GM13976 (cell line): ENCODE measurements around the gene FAM222B.
A peak's percentile ranks its signal among the peaks of the same experiment; 100 is the strongest.
"Not testable (repeated sequence)": the region's sequence is repeated elsewhere in the genome, so short reads cannot be mapped to it uniquely, and the experiment has no call there.

Source experiments
- DNase-seq: peaks from one replicate; pipeline ENCODE4 v3.0.0; 2012; ENCODE audit warnings: low spot score
- CTCF ChIP-seq: IDR thresholded peaks from 2 replicates; pipeline ENCODE4 v1.5.1; 2012; ENCODE audit warnings: borderline replicate concordance, mild to moderate bottlenecking; ENCODE audit not compliant: insufficient read depth; ENCODE audit errors: extremely low read depth, missing control alignments, control extremely low read depth
- in situ Hi-C: fragments of 300-500 bp; cut with MboI; formaldehyde crosslinking; loops from one replicate; pipeline ENCODE4 v1.12.0; 2022; ENCODE audit warnings: low sequenced_read_pairs, mixed read lengths, inconsistent platforms; ENCODE audit not compliant: unreplicated experiment

FAM222B gene

DNA sequence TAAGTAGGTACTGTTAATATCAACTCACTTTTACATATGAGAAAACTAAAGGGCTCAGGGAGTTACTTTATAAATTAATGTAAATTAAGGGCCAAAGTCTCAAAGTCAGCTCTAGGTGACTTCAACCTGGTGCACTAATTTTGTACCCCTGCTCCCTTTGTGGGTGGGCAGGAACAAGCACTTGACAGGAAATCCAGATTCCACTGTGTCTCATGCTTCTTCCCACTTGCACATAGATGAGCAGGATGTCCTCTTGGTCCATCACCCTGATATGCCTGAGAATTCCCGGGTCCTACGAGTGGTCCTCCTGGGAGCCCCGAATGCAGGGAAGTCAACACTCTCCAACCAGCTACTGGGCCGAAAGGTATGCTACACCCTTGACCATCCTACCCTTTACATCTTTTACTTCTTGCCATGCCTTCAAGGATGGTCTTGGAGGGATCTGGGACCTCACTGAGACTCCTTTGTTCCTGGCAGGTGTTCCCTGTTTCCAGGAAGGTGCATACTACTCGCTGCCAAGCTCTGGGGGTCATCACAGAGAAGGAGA lies 13.5 kb upstream of the FAM222B start:
- no peak for DNase-seq
- in situ Hi-C loops = no loop called here
- no peak for TF ChIP-seq CTCF

GRCh38 chr17:28855336-28855679 lies 12.7 kb upstream of the FAM222B start:
- TF ChIP-seq CTCF = no peak
- in situ Hi-C loops = no loop called here
- DNase-seq = no peak

DNA sequence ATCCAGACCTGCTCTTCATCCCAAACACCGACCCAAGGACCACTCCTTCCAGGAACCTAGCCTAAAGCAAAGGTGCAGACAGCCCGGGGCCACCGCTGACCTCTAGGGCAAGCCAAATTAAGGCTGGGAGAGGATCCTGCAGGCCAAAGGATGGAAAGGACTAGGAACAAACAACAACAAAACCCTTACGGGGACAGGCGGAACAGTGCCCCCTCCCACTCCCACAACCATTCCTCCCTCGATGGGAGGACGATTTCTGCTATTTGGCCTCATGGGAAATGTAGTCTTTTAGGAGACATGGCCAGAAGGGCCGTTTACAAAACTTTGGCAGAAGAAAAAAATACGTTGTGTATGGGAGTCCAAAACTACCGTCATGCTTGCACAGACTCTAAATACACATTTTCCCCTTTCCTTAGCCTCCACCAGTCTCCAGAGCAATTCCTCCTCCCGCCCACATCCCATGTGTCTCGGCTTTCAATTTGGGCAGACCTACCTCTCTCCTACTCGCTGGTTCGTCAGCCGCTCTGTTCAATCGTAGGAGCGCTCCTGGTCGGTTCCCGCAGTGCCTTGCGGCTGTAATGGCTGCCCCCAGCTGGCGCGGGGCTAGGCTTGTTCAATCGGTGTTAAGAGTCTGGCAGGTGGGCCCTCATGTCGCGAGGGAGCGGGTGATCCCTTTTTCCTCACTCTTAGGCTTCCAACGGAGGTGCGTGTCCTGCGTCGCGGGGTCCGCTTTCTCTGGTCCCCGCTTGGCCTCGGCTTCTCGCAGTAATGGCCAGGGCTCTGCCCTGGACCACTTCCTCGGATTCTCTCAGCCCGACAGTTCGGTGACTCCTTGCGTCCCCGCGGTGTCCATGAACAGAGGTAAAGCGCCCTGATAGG lies 12.1 kb upstream of the FAM222B start, which contains the start of gene ERAL1:
ERAL1 (plus strand) TSS at position 560 of the 879 bp plus-strand sequence; CDS start at position 579, 19 bp downstream.
- in situ Hi-C loops = no loop called here
- no peak for TF ChIP-seq CTCF
- peak; percentile 91 for DNase-seq

DNA sequence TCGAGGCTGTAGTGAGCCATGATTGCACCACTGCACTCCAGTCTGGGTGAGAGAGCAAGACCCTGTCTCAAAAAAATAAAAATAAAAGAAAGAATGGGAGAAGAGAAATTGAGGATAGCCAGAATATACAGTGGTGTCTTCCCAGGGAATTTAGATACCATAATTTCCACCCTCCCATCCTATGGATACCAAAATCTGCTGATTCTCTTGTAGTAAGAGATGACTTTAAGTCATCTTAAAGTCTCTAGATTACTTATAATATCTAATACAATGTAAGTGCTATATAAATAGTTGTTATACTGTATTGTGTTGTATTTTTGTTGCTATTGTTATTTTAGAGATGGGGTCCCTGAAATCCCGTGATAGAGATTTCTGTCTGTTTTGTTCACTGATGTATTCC lies 10.7 kb upstream of the FAM222B start:
- no peak for DNase-seq
- no peak for TF ChIP-seq CTCF
- in situ Hi-C loops = no loop called here

GRCh38 chr17:28849281-28849680 lies 6.7 kb upstream of the FAM222B start:
- in situ Hi-C loops = no loop called here
- TF ChIP-seq CTCF = no peak
- no peak for DNase-seq

- TF ChIP-seq CTCF = peak; percentile 34
- DNase-seq = peak; percentile 78
- in situ Hi-C loops = not testable (repeated sequence)
Observed at GRCh38 chr17:28848667-28849066, 6.1 kb upstream of the FAM222B start.

GRCh38 chr17:28846699-28847098 lies 4.1 kb upstream of the FAM222B start:
- DNase-seq, in situ Hi-C loops: not testable (repeated sequence)
